Adrenal gland (tissue), 5 donors: ENCODE data around the gene ARHGEF25.

Source experiments
- POLR2A ChIP-seq, 2 donors: fragments of 450-650 bp; IDR thresholded peaks; one replicate each; pipeline ENCODE4 v1.6.1; 2017; ENCODE audit warnings: antibody characterized with exemption in 2 of 2, mild to moderate bottlenecking in 2 of 2, moderate library complexity in 1 of 2
- TF ChIP-seq, protein P1 (sequence below), 6 experiments: fragments of 450-650 bp in 4 of 6; fragments of 200-600 bp in 2 of 6; sonication (generic) in 1 of 6; IDR thresholded peaks; 1 replicate in 5 of 6; 2 replicates in 1 of 6; pipeline versions ENCODE4 v1.5.1 to v1.8.0; 2016 to 2021; ENCODE audit warnings: antibody characterized with exemption in 6 of 6, mild to moderate bottlenecking in 2 of 6, moderate library complexity in 1 of 6
- donor health status: DM: no; HTN: no; CAD: no.

- TF ChIP-seq, protein P1, sequence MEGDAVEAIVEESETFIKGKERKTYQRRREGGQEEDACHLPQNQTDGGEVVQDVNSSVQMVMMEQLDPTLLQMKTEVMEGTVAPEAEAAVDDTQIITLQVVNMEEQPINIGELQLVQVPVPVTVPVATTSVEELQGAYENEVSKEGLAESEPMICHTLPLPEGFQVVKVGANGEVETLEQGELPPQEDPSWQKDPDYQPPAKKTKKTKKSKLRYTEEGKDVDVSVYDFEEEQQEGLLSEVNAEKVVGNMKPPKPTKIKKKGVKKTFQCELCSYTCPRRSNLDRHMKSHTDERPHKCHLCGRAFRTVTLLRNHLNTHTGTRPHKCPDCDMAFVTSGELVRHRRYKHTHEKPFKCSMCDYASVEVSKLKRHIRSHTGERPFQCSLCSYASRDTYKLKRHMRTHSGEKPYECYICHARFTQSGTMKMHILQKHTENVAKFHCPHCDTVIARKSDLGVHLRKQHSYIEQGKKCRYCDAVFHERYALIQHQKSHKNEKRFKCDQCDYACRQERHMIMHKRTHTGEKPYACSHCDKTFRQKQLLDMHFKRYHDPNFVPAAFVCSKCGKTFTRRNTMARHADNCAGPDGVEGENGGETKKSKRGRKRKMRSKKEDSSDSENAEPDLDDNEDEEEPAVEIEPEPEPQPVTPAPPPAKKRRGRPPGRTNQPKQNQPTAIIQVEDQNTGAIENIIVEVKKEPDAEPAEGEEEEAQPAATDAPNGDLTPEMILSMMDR (IDR thresholded peaks at IDR 0.05): no peak
- no peak for TF ChIP-seq POLR2A (IDR thresholded peaks at IDR 0.05)
Measured at GRCh38 chr12:57629897-57630471, 18.7 kb downstream of the ARHGEF25 start.
